GM12878 (cell line): Measurements from ENCODE around the gene ELK4. TPM values are rescaled to one million over a fixed set of nuclear protein-coding genes. Genes with fewer than 3 reads are reported as not detected.

Source experiments
- ATF7 ChIP-seq: fragments of 450-650 bp; IDR thresholded peaks from 2 replicates; pipeline ENCODE4 v1.6.1; 2016; ENCODE audit warnings: low read depth, mild to moderate bottlenecking
- BACH1 ChIP-seq: fragments of 450-650 bp; IDR thresholded peaks from 2 replicates; pipeline ENCODE4 v1.6.1; 2017; ENCODE audit warnings: mild to moderate bottlenecking, borderline replicate concordance
- BCLAF1 ChIP-seq: fragments of 450-650 bp; IDR thresholded peaks from 2 replicates; pipeline ENCODE4 v1.6.1; 2017; ENCODE audit warnings: antibody characterized with exemption, mild to moderate bottlenecking, moderate library complexity
- CREM ChIP-seq: IDR thresholded peaks from 2 replicates; pipeline ENCODE4 v1.6.1; 2014; ENCODE audit warnings: antibody characterized with exemption, low read depth
- E2F8 ChIP-seq: fragments of 450-650 bp; IDR thresholded peaks from 2 replicates; pipeline ENCODE4 v1.6.1; 2018; ENCODE audit warnings: mild to moderate bottlenecking, low read depth, moderate library complexity; ENCODE audit not compliant: partially characterized antibody
- EZH2 ChIP-seq: IDR thresholded peaks from 2 replicates; pipeline ENCODE4 v1.6.1; 2012; ENCODE audit warnings: low read depth, mild to moderate bottlenecking, control low read depth, inconsistent platforms, low read length, borderline replicate concordance; ENCODE audit not compliant: control insufficient read depth
- HDAC2 ChIP-seq: fragments of 200-600 bp; sonication (generic); IDR thresholded peaks from 2 replicates; pipeline ENCODE4 v1.6.1; 2017
- NR2F1 ChIP-seq: fragments of 450-650 bp; conservative IDR thresholded peaks from 2 replicates; pipeline ENCODE4 v1.6.1; 2017; ENCODE audit warnings: mild to moderate bottlenecking
- TAF1 ChIP-seq: IDR thresholded peaks from 2 replicates; pipeline ENCODE4 v1.6.1; 2011; ENCODE audit warnings: mild to moderate bottlenecking, low read depth, low read length, borderline replicate concordance
- USF1 ChIP-seq: IDR thresholded peaks from 2 replicates; pipeline ENCODE4 v1.6.1; 2011; ENCODE audit warnings: borderline replicate concordance, low read depth, mild to moderate bottlenecking, moderate library complexity, mixed read lengths, low read length; ENCODE audit not compliant: insufficient read depth; ENCODE audit errors: extremely low read length
- YY1 ChIP-seq: IDR thresholded peaks from 2 replicates; pipeline ENCODE4 v1.6.1; 2011; ENCODE audit warnings: low read depth, mild to moderate bottlenecking, low read length
- ZBTB40 ChIP-seq: fragments of 450-650 bp; IDR thresholded peaks from 2 replicates; pipeline ENCODE4 v1.6.1; 2016; ENCODE audit warnings: mild to moderate bottlenecking, moderate library complexity, borderline replicate concordance
- ZNF592 ChIP-seq: fragments of 450-650 bp; IDR thresholded peaks from 2 replicates; pipeline ENCODE4 v1.6.1; 2017; ENCODE audit warnings: mild to moderate bottlenecking, moderate library complexity
- ZSCAN29 ChIP-seq: fragments of 450-650 bp; IDR thresholded peaks from 2 replicates; pipeline ENCODE4 v1.6.1; 2017; ENCODE audit warnings: mild to moderate bottlenecking, moderate library complexity
- polyA plus RNA-seq, 11 experiments: library from polyadenylated mRNA; depleted of rRNA in 4 of 11; unstranded in 6 of 11; stranded (reverse) in 5 of 11; fragments of >200 nt; fragmentation: Nextera tagmentation in 4 of 11; fragmentation: Illumina TruSeq in 1 of 11; extraction: Ambion mirVana in 4 of 11; extraction: Trizol in 1 of 11; gene quantifications; 1 replicate in 1 of 11; 2 replicates in 10 of 11; pipeline versions ENCODE4 v1.2.1 to v1.2.3, GENCODE V29; 2011 to 2016; ENCODE audit warnings: inconsistent platforms in 2 of 11, missing spikeins in 2 of 11, low read depth in 1 of 11
- total RNA-seq, 4 experiments: library from RNA; depleted of rRNA in 3 of 4; stranded (reverse); fragments of >200 nt in 3 of 4; fragmentation: Illumina TruSeq in 1 of 4; extraction: Trizol in 1 of 4; gene quantifications; 2 replicates each; pipeline versions ENCODE4 v1.2.1 to v1.2.3, GENCODE V29; 2013 to 2021

ELK4 gene
- total and polyA plus RNA-seq, 10 of the 15 experiments (the other 5 are each of a cell fraction or from before 2014, with no cell fraction given): 5.2 to 71.5 (median 18.5) TPM

- TF ChIP-seq ZBTB40 (no peak), HDAC2 (no peak), ZNF592 (no peak), TAF1 (no peak), ATF7 (peak; percentile 96), CREM (peak; percentile 12; the same call in 1 of the 2 replicates), NR2F1 (no peak), YY1 (no peak), ZSCAN29 (no peak), USF1 (no peak), E2F8 (no peak), EZH2 (no peak), BCLAF1 (no peak), BACH1 (no peak)
These were observed 15.1 kb downstream of the ELK4 start (continued) for GRCh38 chr1:205616563-205617293.
